Measurements from ENCODE around the gene ANKS1A.

The ANKS1A gene

DNA sequence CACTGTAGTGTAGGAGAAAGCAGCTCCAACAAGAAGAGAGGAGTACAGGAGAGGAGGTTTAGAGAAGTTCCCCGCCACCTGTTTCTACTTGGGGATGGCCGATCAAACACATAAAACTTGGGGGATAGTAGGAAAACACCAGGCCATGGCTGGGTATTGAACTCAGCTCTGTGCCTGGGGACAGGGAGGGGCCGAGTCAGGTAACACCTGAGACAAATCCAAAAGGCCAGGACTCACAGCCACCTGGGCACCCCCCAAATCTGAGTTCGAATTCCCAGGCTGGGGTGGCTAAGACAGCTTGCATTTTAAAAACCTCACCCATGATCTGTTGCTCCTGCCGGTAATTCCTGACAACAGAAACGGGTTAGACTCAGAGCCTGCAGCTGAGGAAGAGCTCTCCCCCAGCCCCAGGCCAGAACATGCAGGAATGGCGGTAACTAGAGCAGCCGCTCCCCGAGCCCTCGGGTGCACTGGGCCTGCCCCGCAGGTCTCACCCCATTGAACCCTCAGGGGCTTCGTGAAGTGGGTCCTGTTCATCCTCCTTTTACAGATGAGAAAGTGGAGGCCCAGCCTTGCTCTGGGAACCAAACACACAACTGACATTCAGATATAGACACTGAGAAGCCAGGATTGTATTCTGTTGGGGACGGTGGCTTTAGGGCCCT, 191.1 kb downstream of the ANKS1A start:
- DNase-seq, result no peak
- no peak for TF ChIP-seq POLR2A (IDR thresholded peaks at IDR 0.05; ENCODE audit: low read length)
- no peak for TF ChIP-seq GATA1 (IDR thresholded peaks at IDR 0.05; ENCODE audit: low read depth, low read length)

- DNase-seq, result no peak
- TF ChIP-seq POLR2A (IDR thresholded peaks at IDR 0.05; ENCODE audit: low read length), result no peak
Measured at GRCh38 chr6:35080821-35081425, 191.9 kb downstream of the ANKS1A start.

- DNase-seq, result no peak
- TF ChIP-seq POLR2A (IDR thresholded peaks at IDR 0.05; ENCODE audit: low read length) (no peak), GATA1 (IDR thresholded peaks at IDR 0.05; ENCODE audit: low read depth, low read length) (no peak)
Measured at GRCh38 chr6:35081426-35081851, 192.4 kb downstream of the ANKS1A start.

DNA sequence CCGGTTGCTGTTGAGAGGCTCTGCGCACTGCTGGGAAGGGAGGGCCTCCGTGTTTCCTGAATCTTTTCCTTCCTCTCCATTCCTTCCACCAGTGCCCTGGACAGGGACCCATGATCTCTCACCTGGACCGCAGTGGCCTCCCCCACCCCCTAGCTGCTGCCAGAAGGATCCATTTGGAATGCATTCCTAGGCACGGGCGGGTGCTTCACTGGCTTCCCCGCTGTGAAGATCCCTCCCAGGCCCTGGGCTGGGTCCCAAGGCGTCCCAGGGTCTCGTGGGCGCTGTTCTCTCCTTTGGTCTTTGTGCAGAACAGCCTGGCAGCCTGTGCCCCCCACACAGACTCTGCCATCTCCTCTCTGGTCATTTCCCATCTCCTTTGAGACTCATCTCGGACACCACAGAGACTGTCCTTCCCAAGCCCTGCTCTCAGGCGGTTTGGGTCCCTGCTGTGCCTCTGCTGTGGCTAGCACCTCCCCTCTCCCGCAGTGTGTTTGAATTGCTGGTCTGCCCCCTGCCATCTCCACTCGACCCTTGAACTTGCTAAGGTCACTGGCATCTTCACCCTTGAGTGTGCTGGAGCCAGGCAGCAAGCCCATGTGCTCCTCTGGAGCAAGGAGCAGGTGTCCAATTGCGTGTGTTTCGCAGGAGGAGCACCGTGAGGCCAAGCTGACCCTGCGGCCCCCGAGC, 193.1 kb downstream of the ANKS1A start:
- TF ChIP-seq GATA1 (IDR thresholded peaks at IDR 0.05; ENCODE audit: low read depth, low read length), result no peak
- no peak for TF ChIP-seq POLR2A (IDR thresholded peaks at IDR 0.05; ENCODE audit: low read length)
- DNase-seq, result no peak

DNA sequence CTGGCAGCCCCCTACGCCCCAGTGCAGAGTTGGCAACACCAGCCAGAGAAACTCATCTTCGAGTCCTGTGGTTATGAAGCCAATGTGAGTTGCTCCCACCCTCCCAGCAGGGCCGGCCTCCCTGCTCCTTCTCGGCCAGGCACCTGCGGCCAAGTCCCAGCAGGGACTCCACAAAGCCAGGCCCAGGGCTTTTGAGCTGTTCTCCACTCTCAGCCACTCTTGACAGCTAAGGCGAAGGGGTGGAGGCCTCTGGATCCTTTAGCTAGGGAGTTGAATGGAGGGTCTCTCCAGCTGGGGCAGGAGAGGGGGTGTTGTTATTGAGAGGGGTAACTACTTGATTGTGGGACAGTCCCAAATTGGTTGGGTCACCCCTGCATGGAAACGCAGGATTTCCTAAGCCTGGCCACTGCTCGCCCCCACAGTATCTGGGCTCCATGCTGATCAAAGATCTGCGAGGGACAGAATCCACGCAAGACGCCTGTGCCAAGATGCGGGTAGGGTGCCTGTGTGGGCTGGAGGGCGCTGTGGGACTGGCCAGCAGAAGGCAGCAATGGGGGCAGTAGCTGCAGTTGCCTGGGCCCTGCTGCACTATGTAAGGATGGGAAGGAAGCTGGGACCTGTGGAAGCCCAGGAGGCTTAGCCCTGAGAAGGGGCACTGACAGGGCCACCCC, 193.8 kb downstream of the ANKS1A start:
- DNase-seq, result no peak
- no peak for TF ChIP-seq GATA1 (IDR thresholded peaks at IDR 0.05; ENCODE audit: low read depth, low read length)
- TF ChIP-seq POLR2A (IDR thresholded peaks at IDR 0.05; ENCODE audit: low read length), result no peak

- DNase-seq, result no peak
Measured at GRCh38 chr6:35083507-35083906, 194.5 kb downstream of the ANKS1A start.

DNA sequence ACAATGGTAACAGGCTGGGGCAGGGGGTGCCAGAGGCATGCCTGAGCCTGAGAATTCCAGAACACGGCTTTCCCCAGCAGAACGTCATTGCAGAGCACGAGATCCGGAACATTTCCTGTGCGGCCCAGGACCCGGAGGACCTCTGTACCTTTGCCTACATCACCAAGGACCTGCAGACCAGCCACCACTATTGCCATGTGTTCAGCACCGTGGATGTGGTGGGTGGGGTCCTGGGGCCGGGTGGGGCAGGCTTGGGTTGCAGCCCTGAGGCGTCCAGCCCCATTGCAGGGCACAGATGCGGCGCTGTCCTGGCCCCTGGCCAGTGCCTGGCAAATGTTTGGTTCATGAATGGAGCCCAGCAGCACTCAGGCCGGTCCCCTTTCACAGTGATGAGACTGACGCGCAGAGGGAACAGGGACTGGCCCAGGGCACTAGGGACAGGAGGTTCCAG, 195.0 kb downstream of the ANKS1A start:
- no peak for TF ChIP-seq GATA1 (IDR thresholded peaks at IDR 0.05; ENCODE audit: low read depth, low read length)
- TF ChIP-seq POLR2A (IDR thresholded peaks at IDR 0.05; ENCODE audit: low read length), result no peak
- no peak for DNase-seq

More at GRCh38 chr6:35083507-35083906, 194.5 kb downstream of the ANKS1A start:
- no peak for TF ChIP-seq POLR2A (IDR thresholded peaks at IDR 0.05; ENCODE audit: low read length)
- TF ChIP-seq GATA1 (IDR thresholded peaks at IDR 0.05; ENCODE audit: low read depth, low read length), result no peak

- DNase-seq, result no peak
- TF ChIP-seq GATA1 (IDR thresholded peaks at IDR 0.05; ENCODE audit: low read depth, low read length) (no peak), POLR2A (IDR thresholded peaks at IDR 0.05; ENCODE audit: low read length) (no peak)
Measured at GRCh38 chr6:35084511-35085203, 195.6 kb downstream of the ANKS1A start.

DNA sequence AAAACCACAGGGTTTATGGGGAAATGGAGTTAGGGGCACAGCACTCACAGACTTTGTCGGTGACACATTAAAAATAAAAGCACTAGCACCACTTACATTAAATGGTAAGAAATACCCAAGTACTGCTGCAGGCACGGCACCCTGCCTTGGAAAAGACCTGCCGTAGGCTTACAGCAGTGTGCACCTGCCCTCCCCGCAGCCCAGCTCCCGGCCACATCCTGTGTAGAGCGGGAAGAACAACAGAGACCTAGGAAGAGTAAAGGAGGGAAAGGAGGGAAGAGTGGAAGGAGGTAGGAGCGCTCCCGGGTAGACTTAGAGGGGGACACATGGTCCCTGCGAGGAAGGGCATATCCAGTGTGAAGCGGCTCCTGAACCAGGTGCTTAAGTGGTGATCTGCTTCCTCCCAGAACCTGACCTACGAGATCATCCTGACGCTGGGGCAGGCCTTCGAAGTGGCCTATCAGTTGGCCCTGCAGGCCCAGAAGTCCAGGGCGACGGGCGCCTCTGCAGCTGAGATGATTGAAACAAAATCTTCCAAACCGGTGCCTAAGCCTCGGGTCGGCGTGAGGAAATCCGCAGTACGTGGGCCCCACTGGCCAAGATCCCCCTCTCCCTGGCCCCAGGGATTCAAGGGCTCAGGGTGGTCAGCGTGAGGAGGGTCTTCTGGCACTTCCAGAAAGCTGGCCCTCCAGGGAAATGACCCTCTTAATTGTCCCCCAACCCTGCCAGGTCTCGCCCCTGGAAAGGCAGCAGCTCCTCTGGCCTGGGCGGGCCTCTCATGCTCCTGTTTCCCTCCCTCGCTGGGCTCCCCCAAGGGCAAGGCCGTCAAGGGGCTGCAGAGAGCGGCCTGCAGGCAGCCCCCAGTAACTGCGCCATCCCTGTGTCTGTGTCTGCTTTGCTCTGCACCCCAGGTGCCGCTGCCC, 196.6 kb downstream of the ANKS1A start:
- TF ChIP-seq GATA1 (IDR thresholded peaks at IDR 0.05; ENCODE audit: low read depth, low read length) (no peak), POLR2A (IDR thresholded peaks at IDR 0.05; ENCODE audit: low read length) (no peak)

GRCh38 chr6:35086282-35086632, 197.2 kb downstream of the ANKS1A start:
- TF ChIP-seq GATA1 (IDR thresholded peaks at IDR 0.05; ENCODE audit: low read depth, low read length) (no peak), POLR2A (IDR thresholded peaks at IDR 0.05; ENCODE audit: low read length) (no peak)
- no peak for DNase-seq

More for the DNA sequence above, 196.6 kb downstream of the ANKS1A start:
- DNase-seq, result no peak

- DNase-seq, result no peak
- no peak for TF ChIP-seq GATA1 (IDR thresholded peaks at IDR 0.05; ENCODE audit: low read depth, low read length)
Measured at GRCh38 chr6:35086636-35087360, 197.7 kb downstream of the ANKS1A start.
